Hepatocyte (in vitro differentiated cells): Measurements from ENCODE around the gene FGF8.

Source experiments
- CTCF ChIP-seq: fragments of 200-600 bp; sonication (generic); IDR thresholded peaks from 2 replicates; pipeline ENCODE4 v1.5.1; 2016; ENCODE audit warnings: antibody characterized with exemption, mild to moderate bottlenecking; ENCODE audit not compliant: poor library complexity
- EZH2 ChIP-seq: fragments of 200-600 bp; sonication (generic); IDR thresholded peaks from 2 replicates; pipeline ENCODE4 v1.6.1; 2016; ENCODE audit warnings: antibody characterized with exemption, mild to moderate bottlenecking, borderline replicate concordance
- EZH2phosphoT487 ChIP-seq: fragments of 200-600 bp; sonication (generic); IDR thresholded peaks from one replicate; pipeline ENCODE4 v1.6.1; 2018; ENCODE audit warnings: antibody characterized with exemption, mild to moderate bottlenecking, low read depth, moderate library complexity; ENCODE audit not compliant: unreplicated experiment, severe bottlenecking

- TF ChIP-seq CTCF (no peak), EZH2 (no peak), EZH2phosphoT487 (peak; percentile 54)
These were observed 2.8 kb downstream of the FGF8 start for GRCh38 chr10:101772895-101773761.
